WTC11 (cell line): Measurements from ENCODE around the gene CHST11.

Source experiments
- ELF4 ChIP-seq: sonication (generic); formaldehyde crosslinking; IDR thresholded peaks from 2 replicates; pipeline ENCODE4 v1.8.1; 2022; ENCODE audit warnings: low read depth, mild to moderate bottlenecking, moderate library complexity, missing genetic modification reagents
- RELA ChIP-seq: sonication (generic); formaldehyde crosslinking; IDR thresholded peaks from 2 replicates; pipeline ENCODE4 v1.8.1; 2022; ENCODE audit warnings: missing genetic modification reagents, mild to moderate bottlenecking, borderline replicate concordance
- SP1 ChIP-seq: sonication (generic); formaldehyde crosslinking; conservative IDR thresholded peaks from 2 replicates; pipeline ENCODE4 v1.8.1; 2022; ENCODE audit warnings: missing genetic modification reagents
- TP53 ChIP-seq: sonication (generic); formaldehyde crosslinking; IDR thresholded peaks from 2 replicates; pipeline ENCODE4 v1.8.1; 2023; ENCODE audit warnings: mild to moderate bottlenecking, missing genetic modification reagents
- ZNF121 ChIP-seq: sonication (generic); formaldehyde crosslinking; IDR thresholded peaks from 2 replicates; pipeline ENCODE4 v1.8.0; 2023; ENCODE audit warnings: missing genetic modification reagents
- TF ChIP-seq, protein P1 (sequence below): fragments of 200-600 bp; IDR thresholded peaks from 2 replicates; pipeline ENCODE4 v1.8.0; 2022; ENCODE audit warnings: antibody characterized with exemption
- TF ChIP-seq, protein P2 (sequence below): sonication (generic); formaldehyde crosslinking; IDR thresholded peaks from 2 replicates; pipeline ENCODE4 v1.8.0; 2022; ENCODE audit warnings: mild to moderate bottlenecking, missing genetic modification reagents
- TF ChIP-seq, protein P3 (sequence below): sonication (generic); formaldehyde crosslinking; IDR thresholded peaks from 2 replicates; pipeline ENCODE4 v1.8.0; 2022; ENCODE audit warnings: mild to moderate bottlenecking, missing genetic modification reagents
- TF ChIP-seq, protein P4 (sequence below): sonication (generic); formaldehyde crosslinking; IDR thresholded peaks from 2 replicates; pipeline ENCODE4 v1.8.1; 2022; ENCODE audit warnings: low read depth, missing genetic modification reagents, borderline replicate concordance
- TF ChIP-seq, protein P5 (sequence below): sonication (generic); formaldehyde crosslinking; IDR thresholded peaks from 2 replicates; pipeline ENCODE4 v1.8.0; 2022; ENCODE audit warnings: mild to moderate bottlenecking, missing genetic modification reagents
- TF ChIP-seq, protein P6 (sequence below): sonication (generic); formaldehyde crosslinking; IDR thresholded peaks from 2 replicates; pipeline ENCODE4 v1.8.1; 2023; ENCODE audit warnings: mild to moderate bottlenecking, missing genetic modification reagents
- TF ChIP-seq, protein P7 (sequence below): fragments of 250-450 bp; sonication (Bioruptor Pico); conservative IDR thresholded peaks from 2 replicates; pipeline ENCODE4 v1.9.0; 2021; ENCODE audit warnings: mild to moderate bottlenecking
- TF ChIP-seq, protein P8 (sequence below): sonication (generic); formaldehyde crosslinking; IDR thresholded peaks from 2 replicates; pipeline ENCODE4 v1.8.1; 2023; ENCODE audit warnings: mild to moderate bottlenecking, missing genetic modification reagents, moderate library complexity

DNA sequence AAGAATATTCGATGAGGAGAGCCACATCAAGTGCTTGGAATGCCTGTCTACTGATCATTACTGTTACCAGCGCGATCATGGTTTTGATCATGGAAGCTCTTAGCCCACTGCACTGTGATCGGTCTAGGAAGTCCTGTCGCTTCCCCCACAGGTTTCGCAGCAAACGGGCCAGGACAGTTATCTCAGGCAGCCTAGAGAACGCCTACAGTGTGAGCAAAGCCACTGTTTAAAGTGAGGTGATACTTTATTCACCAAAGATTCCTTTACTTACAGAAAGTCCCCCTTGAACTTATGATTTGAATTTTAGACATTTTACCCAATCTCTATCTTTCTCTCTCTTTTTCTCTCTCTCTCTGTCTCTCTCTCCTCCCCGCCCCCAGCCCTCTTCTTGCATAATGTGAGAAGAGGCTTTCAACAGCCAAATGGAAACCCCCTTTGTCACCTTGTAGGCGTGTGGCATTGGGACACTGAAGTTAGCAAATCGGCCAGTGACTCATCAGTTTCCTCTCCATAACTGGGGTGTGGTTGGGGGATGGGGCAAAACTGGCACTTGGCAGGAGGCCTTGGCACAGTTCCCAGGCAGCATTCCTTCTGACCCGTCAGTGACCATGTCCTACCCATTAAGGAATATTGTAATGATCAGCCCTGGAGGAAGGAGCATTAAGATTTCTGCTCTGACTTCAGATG, 214.8 kb downstream of the CHST11 start:
- TF ChIP-seq, protein P1, sequence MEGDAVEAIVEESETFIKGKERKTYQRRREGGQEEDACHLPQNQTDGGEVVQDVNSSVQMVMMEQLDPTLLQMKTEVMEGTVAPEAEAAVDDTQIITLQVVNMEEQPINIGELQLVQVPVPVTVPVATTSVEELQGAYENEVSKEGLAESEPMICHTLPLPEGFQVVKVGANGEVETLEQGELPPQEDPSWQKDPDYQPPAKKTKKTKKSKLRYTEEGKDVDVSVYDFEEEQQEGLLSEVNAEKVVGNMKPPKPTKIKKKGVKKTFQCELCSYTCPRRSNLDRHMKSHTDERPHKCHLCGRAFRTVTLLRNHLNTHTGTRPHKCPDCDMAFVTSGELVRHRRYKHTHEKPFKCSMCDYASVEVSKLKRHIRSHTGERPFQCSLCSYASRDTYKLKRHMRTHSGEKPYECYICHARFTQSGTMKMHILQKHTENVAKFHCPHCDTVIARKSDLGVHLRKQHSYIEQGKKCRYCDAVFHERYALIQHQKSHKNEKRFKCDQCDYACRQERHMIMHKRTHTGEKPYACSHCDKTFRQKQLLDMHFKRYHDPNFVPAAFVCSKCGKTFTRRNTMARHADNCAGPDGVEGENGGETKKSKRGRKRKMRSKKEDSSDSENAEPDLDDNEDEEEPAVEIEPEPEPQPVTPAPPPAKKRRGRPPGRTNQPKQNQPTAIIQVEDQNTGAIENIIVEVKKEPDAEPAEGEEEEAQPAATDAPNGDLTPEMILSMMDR, result no peak
- TF ChIP-seq SP1, result no peak
- TF ChIP-seq, protein P2, sequence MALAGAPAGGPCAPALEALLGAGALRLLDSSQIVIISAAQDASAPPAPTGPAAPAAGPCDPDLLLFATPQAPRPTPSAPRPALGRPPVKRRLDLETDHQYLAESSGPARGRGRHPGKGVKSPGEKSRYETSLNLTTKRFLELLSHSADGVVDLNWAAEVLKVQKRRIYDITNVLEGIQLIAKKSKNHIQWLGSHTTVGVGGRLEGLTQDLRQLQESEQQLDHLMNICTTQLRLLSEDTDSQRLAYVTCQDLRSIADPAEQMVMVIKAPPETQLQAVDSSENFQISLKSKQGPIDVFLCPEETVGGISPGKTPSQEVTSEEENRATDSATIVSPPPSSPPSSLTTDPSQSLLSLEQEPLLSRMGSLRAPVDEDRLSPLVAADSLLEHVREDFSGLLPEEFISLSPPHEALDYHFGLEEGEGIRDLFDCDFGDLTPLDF (CRISPR knock-in tag), result no peak
- TF ChIP-seq, protein P3, sequence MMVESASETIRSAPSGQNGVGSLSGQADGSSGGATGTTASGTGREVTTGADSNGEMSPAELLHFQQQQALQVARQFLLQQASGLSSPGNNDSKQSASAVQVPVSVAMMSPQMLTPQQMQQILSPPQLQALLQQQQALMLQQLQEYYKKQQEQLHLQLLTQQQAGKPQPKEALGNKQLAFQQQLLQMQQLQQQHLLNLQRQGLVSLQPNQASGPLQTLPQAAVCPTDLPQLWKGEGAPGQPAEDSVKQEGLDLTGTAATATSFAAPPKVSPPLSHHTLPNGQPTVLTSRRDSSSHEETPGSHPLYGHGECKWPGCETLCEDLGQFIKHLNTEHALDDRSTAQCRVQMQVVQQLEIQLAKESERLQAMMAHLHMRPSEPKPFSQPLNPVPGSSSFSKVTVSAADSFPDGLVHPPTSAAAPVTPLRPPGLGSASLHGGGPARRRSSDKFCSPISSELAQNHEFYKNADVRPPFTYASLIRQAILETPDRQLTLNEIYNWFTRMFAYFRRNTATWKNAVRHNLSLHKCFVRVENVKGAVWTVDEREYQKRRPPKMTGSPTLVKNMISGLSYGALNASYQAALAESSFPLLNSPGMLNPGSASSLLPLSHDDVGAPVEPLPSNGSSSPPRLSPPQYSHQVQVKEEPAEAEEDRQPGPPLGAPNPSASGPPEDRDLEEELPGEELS (CRISPR knock-in tag), result no peak
- TF ChIP-seq, protein P4, sequence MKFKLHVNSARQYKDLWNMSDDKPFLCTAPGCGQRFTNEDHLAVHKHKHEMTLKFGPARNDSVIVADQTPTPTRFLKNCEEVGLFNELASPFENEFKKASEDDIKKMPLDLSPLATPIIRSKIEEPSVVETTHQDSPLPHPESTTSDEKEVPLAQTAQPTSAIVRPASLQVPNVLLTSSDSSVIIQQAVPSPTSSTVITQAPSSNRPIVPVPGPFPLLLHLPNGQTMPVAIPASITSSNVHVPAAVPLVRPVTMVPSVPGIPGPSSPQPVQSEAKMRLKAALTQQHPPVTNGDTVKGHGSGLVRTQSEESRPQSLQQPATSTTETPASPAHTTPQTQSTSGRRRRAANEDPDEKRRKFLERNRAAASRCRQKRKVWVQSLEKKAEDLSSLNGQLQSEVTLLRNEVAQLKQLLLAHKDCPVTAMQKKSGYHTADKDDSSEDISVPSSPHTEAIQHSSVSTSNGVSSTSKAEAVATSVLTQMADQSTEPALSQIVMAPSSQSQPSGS (CRISPR knock-in tag), result no peak
- TF ChIP-seq, protein P5, sequence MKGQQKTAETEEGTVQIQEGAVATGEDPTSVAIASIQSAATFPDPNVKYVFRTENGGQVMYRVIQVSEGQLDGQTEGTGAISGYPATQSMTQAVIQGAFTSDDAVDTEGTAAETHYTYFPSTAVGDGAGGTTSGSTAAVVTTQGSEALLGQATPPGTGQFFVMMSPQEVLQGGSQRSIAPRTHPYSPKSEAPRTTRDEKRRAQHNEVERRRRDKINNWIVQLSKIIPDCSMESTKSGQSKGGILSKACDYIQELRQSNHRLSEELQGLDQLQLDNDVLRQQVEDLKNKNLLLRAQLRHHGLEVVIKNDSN (CRISPR knock-in tag), result no peak
- TF ChIP-seq ZNF121 (CRISPR knock-in tag), result no peak
- TF ChIP-seq, protein P6, sequence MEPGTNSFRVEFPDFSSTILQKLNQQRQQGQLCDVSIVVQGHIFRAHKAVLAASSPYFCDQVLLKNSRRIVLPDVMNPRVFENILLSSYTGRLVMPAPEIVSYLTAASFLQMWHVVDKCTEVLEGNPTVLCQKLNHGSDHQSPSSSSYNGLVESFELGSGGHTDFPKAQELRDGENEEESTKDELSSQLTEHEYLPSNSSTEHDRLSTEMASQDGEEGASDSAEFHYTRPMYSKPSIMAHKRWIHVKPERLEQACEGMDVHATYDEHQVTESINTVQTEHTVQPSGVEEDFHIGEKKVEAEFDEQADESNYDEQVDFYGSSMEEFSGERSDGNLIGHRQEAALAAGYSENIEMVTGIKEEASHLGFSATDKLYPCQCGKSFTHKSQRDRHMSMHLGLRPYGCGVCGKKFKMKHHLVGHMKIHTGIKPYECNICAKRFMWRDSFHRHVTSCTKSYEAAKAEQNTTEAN (CRISPR knock-in tag), result no peak
- TF ChIP-seq RELA, result no peak
- no peak for TF ChIP-seq TP53 (CRISPR knock-in tag)
- TF ChIP-seq, protein P7, sequence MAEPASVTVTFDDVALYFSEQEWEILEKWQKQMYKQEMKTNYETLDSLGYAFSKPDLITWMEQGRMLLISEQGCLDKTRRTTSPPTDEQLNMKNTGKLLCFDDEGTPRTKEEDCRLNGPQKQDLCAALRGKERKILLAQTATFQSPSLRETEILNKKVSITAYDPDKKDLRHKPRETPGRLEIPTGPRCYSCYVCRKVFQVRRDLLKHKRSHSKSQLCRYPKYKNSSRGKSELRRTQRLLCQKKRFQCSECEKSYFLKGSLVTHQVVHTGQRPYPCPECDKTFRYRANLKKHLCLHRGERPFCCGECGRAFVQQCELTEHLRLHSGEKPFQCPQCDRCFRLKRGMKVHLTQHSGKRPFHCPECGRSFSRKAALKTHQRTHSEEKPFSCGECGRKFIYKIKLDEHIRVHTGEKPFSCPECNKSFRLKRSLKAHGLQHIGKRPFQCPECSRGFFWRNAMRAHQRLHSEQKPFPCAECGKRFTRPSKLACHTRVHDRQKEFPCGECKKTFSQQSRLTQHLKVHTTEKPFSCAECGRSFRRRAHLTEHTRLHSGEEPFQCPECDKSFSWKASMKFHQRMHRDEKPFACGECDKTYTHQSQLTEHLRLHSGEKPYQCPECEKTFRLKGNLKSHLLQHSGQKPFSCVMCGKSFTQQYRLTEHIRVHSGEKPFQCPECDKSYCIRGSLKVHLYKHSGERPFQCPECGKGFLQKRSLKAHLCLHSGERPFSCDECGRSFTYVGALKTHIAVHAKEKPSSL (CRISPR knock-in tag), result no peak
- TF ChIP-seq, protein P8, sequence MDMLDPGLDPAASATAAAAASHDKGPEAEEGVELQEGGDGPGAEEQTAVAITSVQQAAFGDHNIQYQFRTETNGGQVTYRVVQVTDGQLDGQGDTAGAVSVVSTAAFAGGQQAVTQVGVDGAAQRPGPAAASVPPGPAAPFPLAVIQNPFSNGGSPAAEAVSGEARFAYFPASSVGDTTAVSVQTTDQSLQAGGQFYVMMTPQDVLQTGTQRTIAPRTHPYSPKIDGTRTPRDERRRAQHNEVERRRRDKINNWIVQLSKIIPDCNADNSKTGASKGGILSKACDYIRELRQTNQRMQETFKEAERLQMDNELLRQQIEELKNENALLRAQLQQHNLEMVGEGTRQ (CRISPR knock-in tag), result no peak
- TF ChIP-seq ELF4 (CRISPR knock-in tag), result no peak
